Measurements from ENCODE around the gene NACC1.
A peak's percentile ranks its signal among the peaks of the same experiment; 100 is the strongest.

Gene NACC1

DNA sequence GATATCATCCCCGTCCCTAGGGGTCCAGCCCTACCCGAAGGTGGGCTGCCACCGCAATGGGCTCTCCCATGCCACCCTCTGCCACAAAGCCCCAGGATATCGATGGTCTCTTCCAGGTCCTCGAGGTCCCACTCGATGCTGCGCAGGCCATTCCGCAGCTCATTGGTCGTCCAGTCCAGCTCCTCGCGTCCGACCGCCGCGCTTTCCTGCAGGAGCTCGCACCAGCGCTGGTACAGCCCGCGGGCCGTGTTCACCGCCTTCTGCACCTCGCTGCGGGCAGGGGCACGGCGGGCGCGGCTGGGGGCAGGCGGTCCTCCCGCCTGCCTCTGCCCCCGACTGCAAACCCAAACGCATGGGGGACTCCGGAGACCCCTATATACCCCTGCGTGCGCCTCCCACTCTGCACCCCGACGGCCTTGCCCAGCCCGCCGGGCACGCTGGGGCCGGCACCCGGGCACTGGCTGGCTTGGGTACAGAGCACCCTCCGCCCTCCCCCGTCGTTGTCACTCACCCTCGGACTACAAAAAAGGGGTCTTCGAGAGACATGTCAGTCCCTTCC lies 31.6 kb downstream of the NACC1 start:
- WGBS (ENCODE audit: extremely low coverage, insufficient coverage, low lambda C conversion rate): no CpG with 5 or more reads among the region's 46 CpGs
- H3K9ac ChIP-seq (ENCODE audit: low read length): peak overlapping the region; percentile 90
- H3K4ac ChIP-seq (ENCODE audit: low read depth, low read length): no peak overlapping the region
- H2BK5ac ChIP-seq (ENCODE audit: low read length): no peak overlapping the region
- H4K5ac ChIP-seq (ENCODE audit: low read length): no peak overlapping the region
- H3K27ac ChIP-seq (ENCODE audit: low read depth, low read length): no peak overlapping the region
- H2AK5ac ChIP-seq (ENCODE audit: low read length): no peak overlapping the region
- peak overlapping the region; percentile 80 for H3K4me3 ChIP-seq (ENCODE audit: low read length)
- peaks cover 27% of the 10 kb centered on the region for H3K79me2 ChIP-seq (ENCODE audit: control insufficient read depth, insufficient read depth, low read length)
- H3K4me2 ChIP-seq (ENCODE audit: low read length): peak overlapping the region; percentile 96
- peak overlapping the region; percentile 89 for H3K23ac ChIP-seq (ENCODE audit: low read length)
- no peak for DNase-seq
- peak overlapping the region; percentile 96 for H3K56ac ChIP-seq (ENCODE audit: low read length)
- no peak overlapping the region for H2BK15ac ChIP-seq (replicated peaks; ENCODE audit: low read depth)
- H3K18ac ChIP-seq (ENCODE audit: low read length): peak overlapping the region; percentile 13
- no peaks in the 10 kb centered on the region for H3K36me3 ChIP-seq (ENCODE audit: control insufficient read depth, insufficient read depth, low read length)
- H2BK120ac ChIP-seq (ENCODE audit: low read depth, low read length): no peak overlapping the region
- no peaks in the 10 kb centered on the region for H3K27me3 ChIP-seq (ENCODE audit: insufficient read depth, low read length, poor library complexity)
- peaks cover 2% of the 10 kb centered on the region for H3K79me1 ChIP-seq (ENCODE audit: low read length)
- no peaks in the 10 kb centered on the region for H3K4me1 ChIP-seq (ENCODE audit: control insufficient read depth, low read depth, low read length)
- H4K8ac ChIP-seq (ENCODE audit: low read depth, low read length): no peak overlapping the region

GRCh38 chr19:13150187-13150930 lies 32.3 kb downstream of the NACC1 start, which contains the start of the genes IER2 and STX10:
TSS of gene IER2 (plus strand) at chr19:13150411. CDS start at chr19:13153187, 2,776 bp downstream.
TSS of gene STX10 (minus strand) at chr19:13150375. CDS start at chr19:13150173, 202 bp downstream.
- Histone ChIP-seq H3K79me1 (ENCODE audit: low read length) (peaks cover 2% of the 10 kb centered on the region), H2BK15ac (replicated peaks; ENCODE audit: low read depth) (peak within 1 kb of the TSS; percentile 14), H3K4me1 (ENCODE audit: control insufficient read depth, low read depth, low read length) (no peaks in the 10 kb centered on the region), H3K27ac (ENCODE audit: low read depth, low read length) (peak within 1 kb of the TSS; percentile 85), H3K79me2 (ENCODE audit: control insufficient read depth, insufficient read depth, low read length) (peaks cover 27% of the 10 kb centered on the region), H4K8ac (ENCODE audit: low read depth, low read length) (peak within 1 kb of the TSS; percentile 16), H3K36me3 (ENCODE audit: control insufficient read depth, insufficient read depth, low read length) (no peaks in the 10 kb centered on the region), H3K4ac (ENCODE audit: low read depth, low read length) (peak within 1 kb of the TSS; percentile 89), H2BK5ac (ENCODE audit: low read length) (peak within 1 kb of the TSS; percentile 69), H3K56ac (ENCODE audit: low read length) (peak within 1 kb of the TSS; percentile 96), H4K5ac (ENCODE audit: low read length) (peak within 1 kb of the TSS; percentile 41), H3K18ac (ENCODE audit: low read length) (peak within 1 kb of the TSS; percentile 77), H2BK120ac (ENCODE audit: low read depth, low read length) (peak within 1 kb of the TSS; percentile 88), H3K4me2 (ENCODE audit: low read length) (peak within 1 kb of the TSS; percentile 96), H3K4me3 (ENCODE audit: low read length) (peak within 1 kb of the TSS; percentile 91), H3K27me3 (ENCODE audit: insufficient read depth, low read length, poor library complexity) (no peaks in the 10 kb centered on the region), H3K9ac (ENCODE audit: low read length) (peak within 1 kb of the TSS; percentile 97), H3K23ac (ENCODE audit: low read length) (peak within 1 kb of the TSS; percentile 89), H2AK5ac (ENCODE audit: low read length) (peak within 1 kb of the TSS; percentile 72)
- WGBS (ENCODE audit: extremely low coverage, insufficient coverage, low lambda C conversion rate): no CpG with 5 or more reads among the region's 51 CpGs
- DNase-seq: peak; percentile 96

GRCh38 chr19:13150931-13151604 lies 33.0 kb downstream of the NACC1 start:
- Histone ChIP-seq H3K23ac (ENCODE audit: low read length) (peak overlapping the region; percentile 72), H2BK120ac (ENCODE audit: low read depth, low read length) (peak overlapping the region; percentile 88), H3K4me1 (ENCODE audit: control insufficient read depth, low read depth, low read length) (no peaks in the 10 kb centered on the region), H3K79me1 (ENCODE audit: low read length) (peaks cover 2% of the 10 kb centered on the region), H2BK15ac (replicated peaks; ENCODE audit: low read depth) (peak overlapping the region; percentile 14), H3K27ac (ENCODE audit: low read depth, low read length) (peak overlapping the region; percentile 85), H3K79me2 (ENCODE audit: control insufficient read depth, insufficient read depth, low read length) (peaks cover 27% of the 10 kb centered on the region), H3K36me3 (ENCODE audit: control insufficient read depth, insufficient read depth, low read length) (no peaks in the 10 kb centered on the region), H3K9ac (ENCODE audit: low read length) (peak overlapping the region; percentile 97), H3K27me3 (ENCODE audit: insufficient read depth, low read length, poor library complexity) (no peaks in the 10 kb centered on the region), H3K4me2 (ENCODE audit: low read length) (peak overlapping the region; percentile 43), H4K5ac (ENCODE audit: low read length) (peak overlapping the region; percentile 41), H3K56ac (ENCODE audit: low read length) (peak overlapping the region; percentile 93), H4K8ac (ENCODE audit: low read depth, low read length) (no peak overlapping the region), H2AK5ac (ENCODE audit: low read length) (peak overlapping the region; percentile 37), H3K4ac (ENCODE audit: low read depth, low read length) (peak overlapping the region; percentile 89), H3K18ac (ENCODE audit: low read length) (peak overlapping the region; percentile 77), H3K4me3 (ENCODE audit: low read length) (peak overlapping the region; percentile 91), H2BK5ac (ENCODE audit: low read length) (peak overlapping the region; percentile 78)
- no CpG with 5 or more reads among the region's 34 CpGs for WGBS (ENCODE audit: extremely low coverage, insufficient coverage, low lambda C conversion rate)
- DNase-seq: no peak

DNA sequence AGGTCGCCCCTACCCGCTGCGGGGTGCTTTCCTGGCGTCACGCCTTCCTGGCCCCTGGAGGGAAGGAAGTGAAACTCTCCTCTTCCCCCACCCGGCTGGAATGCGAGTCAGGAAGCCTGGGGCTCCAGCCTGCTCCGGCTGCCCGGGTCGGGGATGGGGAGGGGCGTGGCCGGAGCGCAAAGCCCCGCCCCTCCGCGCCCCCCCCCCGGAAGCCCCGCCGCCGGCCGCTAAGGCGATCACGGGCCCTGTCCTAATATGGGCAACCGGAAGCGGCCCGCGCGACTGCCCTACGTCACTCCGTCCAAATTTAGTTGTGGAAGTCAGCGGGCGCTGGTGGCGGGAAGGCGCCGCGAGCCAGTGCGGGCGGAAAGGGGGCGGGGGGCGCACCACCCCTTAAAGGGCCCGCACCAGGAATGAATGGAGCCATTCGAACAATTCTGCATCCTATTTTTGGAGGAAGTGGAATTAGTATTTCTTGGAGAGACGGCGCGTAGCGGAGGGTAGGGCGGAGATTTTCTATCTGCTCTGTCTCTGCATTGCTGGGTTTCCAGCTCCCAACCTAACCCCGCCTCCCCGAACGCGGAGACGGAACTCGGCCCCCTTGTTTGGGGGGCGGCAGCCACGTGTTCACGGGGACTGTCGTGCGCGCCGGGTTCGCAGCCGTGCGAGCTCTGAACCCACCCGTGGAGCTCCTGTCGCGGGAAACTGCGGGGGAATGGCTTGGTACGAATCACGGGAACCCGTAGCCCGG lies 33.7 kb downstream of the NACC1 start:
- WGBS (ENCODE audit: extremely low coverage, insufficient coverage, low lambda C conversion rate): no CpG with 5 or more reads among the region's 71 CpGs
- H2BK120ac ChIP-seq (ENCODE audit: low read depth, low read length): peak overlapping the region; percentile 78

DNA sequence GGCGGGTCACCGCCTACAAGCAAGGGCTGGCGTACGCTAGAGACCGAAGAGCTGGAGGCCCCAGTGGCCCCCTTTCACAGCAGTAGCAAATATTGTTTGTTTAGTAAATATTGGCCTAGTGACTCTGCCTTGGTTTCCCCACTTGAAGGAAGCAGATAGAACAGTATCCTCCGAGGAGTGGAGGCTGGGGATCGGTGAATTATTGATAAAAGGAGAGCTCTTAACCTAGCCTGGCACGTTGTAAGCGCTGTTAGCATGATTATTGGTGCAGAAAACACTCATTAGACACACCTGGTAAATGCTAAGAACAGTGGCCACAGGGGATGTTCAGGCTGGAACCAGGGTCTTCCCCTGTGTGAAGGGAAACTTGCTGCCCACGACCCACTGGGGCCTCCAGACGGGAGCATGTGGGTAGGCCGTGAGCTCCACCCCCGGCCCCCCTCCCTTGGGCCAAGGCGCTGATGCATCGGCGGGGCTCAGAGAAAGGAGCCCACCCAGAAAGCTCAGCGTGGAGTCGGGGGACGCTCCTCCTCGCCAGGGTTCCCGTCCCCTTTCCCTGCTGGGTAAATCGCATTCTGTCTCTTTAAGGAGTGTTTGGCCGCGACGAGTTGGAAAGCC lies 34.4 kb downstream of the NACC1 start:
- peak overlapping the region; percentile 63 for H2AK5ac ChIP-seq (ENCODE audit: low read length)
- no peak overlapping the region for H2BK15ac ChIP-seq (replicated peaks; ENCODE audit: low read depth)
- peak; percentile 76 for DNase-seq
- H3K9ac ChIP-seq (ENCODE audit: low read length): peak overlapping the region; percentile 90
- no peaks in the 10 kb centered on the region for H3K4me1 ChIP-seq (ENCODE audit: control insufficient read depth, low read depth, low read length)
- H3K27me3 ChIP-seq (ENCODE audit: insufficient read depth, low read length, poor library complexity): no peaks in the 10 kb centered on the region
- H3K79me1 ChIP-seq (ENCODE audit: low read length): peaks cover 2% of the 10 kb centered on the region
- no peaks in the 10 kb centered on the region for H3K36me3 ChIP-seq (ENCODE audit: control insufficient read depth, insufficient read depth, low read length)
- H3K79me2 ChIP-seq (ENCODE audit: control insufficient read depth, insufficient read depth, low read length): peaks cover 27% of the 10 kb centered on the region
- no peak overlapping the region for H4K8ac ChIP-seq (ENCODE audit: low read depth, low read length)
- H2BK5ac ChIP-seq (ENCODE audit: low read length): peak overlapping the region; percentile 60
- no CpG with 5 or more reads among the region's 25 CpGs for WGBS (ENCODE audit: extremely low coverage, insufficient coverage, low lambda C conversion rate)
- peak overlapping the region; percentile 99 for H3K56ac ChIP-seq (ENCODE audit: low read length)
- peak overlapping the region; percentile 90 for H3K4ac ChIP-seq (ENCODE audit: low read depth, low read length)
- H3K23ac ChIP-seq (ENCODE audit: low read length): no peak overlapping the region
- peak overlapping the region; percentile 78 for H2BK120ac ChIP-seq (ENCODE audit: low read depth, low read length)
- peak overlapping the region; percentile 59 for H3K4me3 ChIP-seq (ENCODE audit: low read length)
- peak overlapping the region; percentile 89 for H3K4me2 ChIP-seq (ENCODE audit: low read length)
- no peak overlapping the region for H4K5ac ChIP-seq (ENCODE audit: low read length)
- H3K18ac ChIP-seq (ENCODE audit: low read length): peak overlapping the region; percentile 96
- H3K27ac ChIP-seq (ENCODE audit: low read depth, low read length): peak overlapping the region; percentile 98

More for the DNA sequence above, 33.7 kb downstream of the NACC1 start:
- Histone ChIP-seq H4K8ac (ENCODE audit: low read depth, low read length) (no peak overlapping the region), H3K79me2 (ENCODE audit: control insufficient read depth, insufficient read depth, low read length) (peaks cover 27% of the 10 kb centered on the region), H3K9ac (ENCODE audit: low read length) (peak overlapping the region; percentile 97), H4K5ac (ENCODE audit: low read length) (no peak overlapping the region), H3K4me3 (ENCODE audit: low read length) (peak overlapping the region; percentile 91), H3K4ac (ENCODE audit: low read depth, low read length) (peak overlapping the region; percentile 90), H3K56ac (ENCODE audit: low read length) (peak overlapping the region; percentile 99), H3K18ac (ENCODE audit: low read length) (peak overlapping the region; percentile 96), H3K27ac (ENCODE audit: low read depth, low read length) (peak overlapping the region; percentile 98), H2BK15ac (replicated peaks; ENCODE audit: low read depth) (no peak overlapping the region), H3K23ac (ENCODE audit: low read length) (no peak overlapping the region), H3K4me2 (ENCODE audit: low read length) (peak overlapping the region; percentile 89), H2AK5ac (ENCODE audit: low read length) (no peak overlapping the region), H2BK5ac (ENCODE audit: low read length) (peak overlapping the region; percentile 78), H3K79me1 (ENCODE audit: low read length) (peaks cover 2% of the 10 kb centered on the region), H3K36me3 (ENCODE audit: control insufficient read depth, insufficient read depth, low read length) (no peaks in the 10 kb centered on the region), H3K4me1 (ENCODE audit: control insufficient read depth, low read depth, low read length) (no peaks in the 10 kb centered on the region), H3K27me3 (ENCODE audit: insufficient read depth, low read length, poor library complexity) (no peaks in the 10 kb centered on the region)
- DNase-seq: peak; percentile 98

Measured in mesendoderm (in vitro differentiated cells).